ENCODE data around the gene CHRNA10. TPM values are rescaled to one million over a fixed set of nuclear protein-coding genes. Genes with fewer than 3 reads are reported as not detected.

Gene CHRNA10, protein sequence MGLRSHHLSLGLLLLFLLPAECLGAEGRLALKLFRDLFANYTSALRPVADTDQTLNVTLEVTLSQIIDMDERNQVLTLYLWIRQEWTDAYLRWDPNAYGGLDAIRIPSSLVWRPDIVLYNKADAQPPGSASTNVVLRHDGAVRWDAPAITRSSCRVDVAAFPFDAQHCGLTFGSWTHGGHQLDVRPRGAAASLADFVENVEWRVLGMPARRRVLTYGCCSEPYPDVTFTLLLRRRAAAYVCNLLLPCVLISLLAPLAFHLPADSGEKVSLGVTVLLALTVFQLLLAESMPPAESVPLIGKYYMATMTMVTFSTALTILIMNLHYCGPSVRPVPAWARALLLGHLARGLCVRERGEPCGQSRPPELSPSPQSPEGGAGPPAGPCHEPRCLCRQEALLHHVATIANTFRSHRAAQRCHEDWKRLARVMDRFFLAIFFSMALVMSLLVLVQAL
- 1.2 TPM for total RNA-seq
- long read RNA-seq, partial matches to known transcripts = 2 of 3 reads
- long read RNA-seq, other reads (novel, unspliced or antisense) = 0 of 3 reads

DNA sequence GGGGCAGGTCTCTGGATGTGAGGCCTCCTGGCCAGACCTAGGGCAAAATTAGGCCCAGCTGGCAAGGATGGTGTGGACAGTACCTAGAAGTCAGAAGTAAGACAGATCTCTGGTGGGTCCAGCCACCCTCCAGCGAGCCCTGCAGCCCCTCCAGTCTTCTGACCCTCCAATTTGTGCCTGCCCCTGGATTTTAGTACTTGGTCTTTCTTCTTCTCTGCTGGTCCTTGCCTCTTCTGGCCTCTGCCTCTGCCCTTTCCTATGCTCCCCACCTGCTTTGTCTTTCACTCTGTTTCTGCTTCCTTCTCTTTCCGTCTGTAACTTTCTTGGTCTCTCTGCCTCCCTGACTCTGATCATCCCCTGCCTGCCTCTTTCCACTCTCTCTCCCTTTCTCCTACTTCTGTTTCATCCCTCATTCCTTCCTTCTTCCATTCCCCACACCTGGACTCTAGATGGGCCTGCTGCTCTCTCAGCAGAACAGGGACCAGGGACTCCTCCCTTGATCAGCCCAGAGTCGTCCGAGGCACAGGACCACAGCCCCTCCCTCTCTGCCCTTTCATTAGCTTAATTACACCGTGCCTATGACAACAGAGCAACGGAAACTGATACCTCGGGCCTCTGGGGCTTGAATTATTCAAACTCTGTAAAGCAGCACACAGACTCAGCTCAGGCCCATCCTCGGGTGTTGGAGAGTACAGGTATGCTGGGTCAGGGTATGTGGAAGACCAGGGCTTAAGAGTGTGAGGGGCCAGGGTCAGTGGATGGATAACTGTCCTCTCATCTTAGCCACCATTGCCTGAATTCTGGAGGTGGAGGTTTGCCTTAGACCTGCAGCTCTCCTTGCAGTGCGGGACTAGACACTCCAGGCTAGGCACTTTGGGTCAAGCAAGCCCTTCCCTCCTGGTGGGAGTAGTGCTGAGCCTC, at the start of gene CHRNA10:
Gene CHRNA10, minus strand, starts transcription at position 51 of the 921 bp plus-strand sequence. CDS start 72 bp downstream, outside the sequence.
- no peak for ATAC-seq
- DNase-seq (ENCODE audit: missing footprints) = no peak

DNA sequence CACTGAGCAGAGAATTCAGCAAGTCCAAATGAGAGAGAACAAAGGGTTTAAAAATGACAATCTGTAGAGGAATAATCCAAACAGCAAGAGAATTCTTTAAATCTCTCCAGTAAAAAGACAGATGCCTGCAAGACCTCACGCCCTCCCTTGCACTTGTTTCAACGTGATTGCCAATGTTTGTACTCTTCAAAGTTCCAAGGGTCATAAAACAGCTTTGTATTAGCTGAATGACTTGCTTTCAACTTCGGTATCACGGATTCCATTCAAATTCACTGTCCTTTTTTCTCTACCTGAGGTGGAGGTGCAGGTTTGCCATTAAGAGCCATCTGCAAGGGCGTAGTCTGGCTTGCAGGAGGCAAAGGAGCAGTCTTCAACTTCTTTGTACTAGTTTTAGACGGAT, 41.1 kb upstream of the CHRNA10 start:
- no peak for DNase-seq (ENCODE audit: missing footprints)
- intact Hi-C loops (cut with DNase I) = no loop called here
- ATAC-seq = no peak

More for the DNA sequence above, at the start of gene CHRNA10:
- intact Hi-C loops (cut with DNase I) = no loop called here

DNA sequence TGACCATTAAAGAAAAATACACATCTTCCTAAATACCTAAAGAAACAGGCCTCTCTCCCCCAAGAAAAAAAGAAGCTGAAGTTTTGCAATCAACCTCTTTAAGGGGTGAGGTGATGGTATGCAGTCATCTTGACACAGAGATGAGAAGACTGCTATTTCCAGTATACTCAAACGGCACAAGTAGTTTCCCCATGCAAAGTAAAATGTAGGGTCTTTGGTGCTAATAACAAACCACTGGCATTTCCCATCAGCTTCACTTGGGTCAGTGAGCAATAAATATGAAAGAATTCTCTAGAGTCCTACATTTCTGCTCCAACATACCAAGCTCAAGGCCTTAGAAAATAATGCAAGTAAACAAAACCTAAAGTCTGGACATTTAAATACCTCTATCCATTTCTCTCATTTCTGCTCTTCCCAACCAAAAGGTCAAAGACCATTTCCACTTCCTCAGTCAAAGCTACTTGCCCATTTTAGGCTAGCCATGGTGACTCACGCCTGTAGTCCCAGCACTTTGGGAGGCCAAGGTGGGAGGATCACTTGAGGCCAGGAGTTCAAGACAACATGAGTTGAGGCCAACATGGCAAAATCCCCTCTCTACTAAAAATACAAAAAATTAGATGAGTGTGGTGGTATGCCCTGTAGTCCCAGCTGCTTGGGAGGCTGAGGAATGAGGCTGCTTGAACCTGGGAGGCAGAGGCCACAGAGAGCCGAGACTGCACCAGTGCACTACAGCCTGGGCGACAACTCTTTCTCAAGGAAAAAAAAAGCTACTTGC, 39.5 kb upstream of the CHRNA10 start:
- ATAC-seq (no peak), DNase-seq (ENCODE audit: missing footprints) (no peak)
- intact Hi-C loops (cut with DNase I) = no loop called here

DNA sequence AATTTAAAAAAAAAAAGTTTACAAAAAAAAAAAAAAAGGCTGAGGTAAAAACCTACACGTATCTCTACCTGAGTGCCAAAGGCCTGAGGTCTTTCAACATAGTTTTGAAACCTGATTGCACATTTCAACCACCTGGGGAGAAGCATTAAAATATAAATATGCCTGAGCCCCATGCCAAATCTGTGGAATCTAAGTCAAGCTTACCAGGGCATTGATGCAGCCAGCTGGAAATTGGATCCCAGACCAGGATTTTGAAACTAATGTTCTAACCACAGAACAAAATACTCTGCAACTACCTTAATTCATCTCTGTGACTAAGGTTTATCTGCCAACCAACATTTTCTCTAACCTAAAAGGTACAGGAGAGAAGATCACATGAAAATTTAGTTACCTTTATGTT, 38.8 kb upstream of the CHRNA10 start:
- intact Hi-C loops (cut with DNase I) = no loop called here
- ATAC-seq (no peak), DNase-seq (ENCODE audit: missing footprints) (no peak)

DNA sequence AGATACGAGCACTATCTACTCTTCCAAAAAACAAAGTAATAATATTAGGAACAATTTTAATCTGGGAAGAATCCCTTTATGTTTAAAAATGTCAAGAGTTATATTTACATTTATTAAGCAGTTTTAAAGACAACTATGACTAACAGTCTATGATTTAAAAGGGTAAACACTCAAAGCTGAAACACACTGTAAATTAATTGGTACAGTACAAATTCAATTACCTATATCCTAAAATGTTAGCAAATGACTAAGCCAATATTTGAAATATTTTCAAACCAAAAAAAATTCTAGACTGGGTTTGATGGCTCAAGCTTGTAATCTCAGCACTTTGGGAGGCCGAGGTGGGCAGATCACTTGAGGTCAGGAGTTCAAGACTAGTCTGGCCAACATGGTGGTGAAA, 36.0 kb upstream of the CHRNA10 start:
- DNase-seq (ENCODE audit: missing footprints) = no peak
- intact Hi-C loops (cut with DNase I) = no loop called here

DNA sequence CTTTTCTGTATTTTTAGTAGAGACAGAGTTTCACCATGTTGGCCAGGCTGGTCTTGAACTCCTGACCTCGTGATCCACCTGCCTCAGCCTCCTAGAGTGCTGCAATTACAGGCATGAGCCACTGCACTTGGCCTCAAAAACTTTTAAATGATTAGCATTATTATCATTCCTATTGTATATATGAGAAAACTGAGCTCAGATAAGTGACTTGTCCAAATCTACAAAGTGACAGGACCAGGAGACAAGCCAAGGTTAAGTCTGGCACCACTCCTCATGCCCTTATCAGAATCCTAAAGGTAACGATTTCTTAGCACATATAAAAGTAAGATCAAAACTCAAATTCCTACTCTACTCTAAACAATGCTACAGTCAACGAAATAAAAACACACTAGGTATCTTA, 32.2 kb upstream of the CHRNA10 start:
- DNase-seq (ENCODE audit: missing footprints) (no peak), ATAC-seq (no peak)
- intact Hi-C loops (cut with DNase I) = no loop called here

More for the DNA sequence above, 36.0 kb upstream of the CHRNA10 start:
- ATAC-seq = no peak

DNA sequence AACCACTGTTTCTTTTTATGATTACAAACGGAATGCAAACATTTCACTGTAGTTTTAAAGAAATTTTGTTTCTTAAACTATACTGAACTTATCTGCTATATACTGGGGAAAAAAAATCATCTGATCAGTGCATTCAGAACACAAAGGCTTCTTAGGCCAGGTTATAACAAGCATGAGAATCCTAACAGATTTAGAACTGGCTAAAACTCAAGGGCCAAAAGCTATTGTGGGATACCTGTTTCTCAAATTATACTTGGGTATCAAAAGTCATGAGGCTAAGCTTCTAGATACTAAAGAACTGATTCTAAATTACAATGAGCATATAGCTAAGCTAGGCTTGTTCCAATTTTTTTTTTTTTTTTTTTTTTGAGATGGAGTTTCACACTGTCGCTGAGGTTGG, 29.7 kb upstream of the CHRNA10 start:
- intact Hi-C loops (cut with DNase I) = no loop called here
- DNase-seq (ENCODE audit: missing footprints) = no peak
- ATAC-seq = no peak

DNA sequence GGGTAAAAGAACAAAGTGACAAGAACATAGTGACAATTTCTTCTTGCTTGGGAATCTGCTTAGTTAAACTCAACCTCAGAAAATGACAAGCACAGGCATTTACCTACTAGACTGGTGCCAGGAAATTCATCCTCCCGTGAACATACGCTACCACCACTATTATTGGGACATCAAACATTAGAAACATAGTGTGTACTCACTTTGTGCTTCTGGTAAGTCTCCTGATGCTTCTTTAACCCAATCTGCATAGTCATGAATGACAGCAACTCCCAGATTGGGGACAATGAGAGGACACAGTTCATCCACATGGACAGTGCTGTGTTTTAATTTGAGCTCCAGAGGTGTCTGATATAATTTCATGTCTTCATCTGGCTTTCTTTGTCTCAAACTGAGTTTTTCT, 29.2 kb upstream of the CHRNA10 start:
- ATAC-seq (no peak), DNase-seq (ENCODE audit: missing footprints) (no peak)
- intact Hi-C loops (cut with DNase I) = no loop called here

DNA sequence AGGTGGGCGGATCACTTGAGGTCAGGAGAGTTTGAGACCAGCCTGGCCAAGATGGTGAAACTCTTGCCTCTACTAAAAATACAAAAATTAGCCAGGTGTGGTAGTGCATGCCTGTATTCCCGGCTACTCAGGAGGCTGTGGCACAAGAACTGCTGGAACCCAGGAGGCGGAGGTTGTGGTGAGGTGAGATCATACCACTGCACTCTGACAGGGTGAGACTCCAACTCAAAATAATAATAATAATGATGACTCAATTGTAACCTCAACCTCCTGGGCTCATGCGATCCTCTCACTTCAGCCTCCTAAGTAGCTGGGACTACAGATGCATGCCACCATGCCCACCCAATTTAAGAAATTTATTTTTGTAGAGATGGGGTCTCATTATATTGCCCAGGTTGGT, 15.6 kb upstream of the CHRNA10 start:
- intact Hi-C loops (cut with DNase I) = no loop called here
- no peak for DNase-seq (ENCODE audit: missing footprints)
- ATAC-seq = no peak

DNA sequence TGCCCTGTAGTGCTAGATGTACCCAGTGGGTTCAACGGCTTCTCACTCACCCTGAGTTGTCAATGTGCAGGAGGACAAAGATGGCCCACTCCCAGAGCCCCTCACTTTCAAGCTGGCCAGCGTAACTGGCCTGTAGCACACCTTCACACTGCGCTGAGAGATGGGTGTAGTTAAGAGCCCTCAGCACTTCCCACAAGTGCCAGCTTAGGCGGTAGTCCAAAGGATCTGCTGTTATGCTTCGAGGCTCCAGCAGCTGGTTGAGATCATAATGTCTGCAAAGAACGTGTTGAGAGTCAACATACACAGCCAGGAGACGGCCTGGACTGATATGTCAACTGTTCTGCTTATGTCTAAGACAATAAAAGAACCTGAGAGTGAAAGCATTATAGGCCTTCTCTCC, 14.7 kb upstream of the CHRNA10 start:
- intact Hi-C loops (cut with DNase I) = no loop called here
- ATAC-seq (peak; percentile 62), DNase-seq (ENCODE audit: missing footprints) (no peak)

DNA sequence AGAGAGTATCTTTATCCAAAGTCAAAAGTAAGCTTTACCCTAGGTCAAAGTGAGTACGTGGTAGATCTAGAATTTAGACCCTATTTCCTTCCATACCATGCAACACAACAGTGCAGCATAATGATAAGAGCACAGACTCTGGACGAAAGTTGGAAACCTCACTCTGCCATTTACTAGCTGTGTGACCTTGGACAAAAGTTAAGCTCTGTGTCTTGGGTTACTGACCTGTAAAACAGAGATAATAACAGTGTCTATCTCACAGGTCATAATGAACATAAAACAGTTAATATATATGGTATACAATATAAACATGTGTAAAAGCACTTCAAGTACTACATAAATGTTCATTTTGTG, 13.6 kb upstream of the CHRNA10 start:
- DNase-seq (ENCODE audit: missing footprints) = no peak
- intact Hi-C loops (cut with DNase I) = loop anchor here (5.0 kb wide), 1 partner anchor 42 kb away; the partner anchor contains the start of gene ART5
- no peak for ATAC-seq

DNA sequence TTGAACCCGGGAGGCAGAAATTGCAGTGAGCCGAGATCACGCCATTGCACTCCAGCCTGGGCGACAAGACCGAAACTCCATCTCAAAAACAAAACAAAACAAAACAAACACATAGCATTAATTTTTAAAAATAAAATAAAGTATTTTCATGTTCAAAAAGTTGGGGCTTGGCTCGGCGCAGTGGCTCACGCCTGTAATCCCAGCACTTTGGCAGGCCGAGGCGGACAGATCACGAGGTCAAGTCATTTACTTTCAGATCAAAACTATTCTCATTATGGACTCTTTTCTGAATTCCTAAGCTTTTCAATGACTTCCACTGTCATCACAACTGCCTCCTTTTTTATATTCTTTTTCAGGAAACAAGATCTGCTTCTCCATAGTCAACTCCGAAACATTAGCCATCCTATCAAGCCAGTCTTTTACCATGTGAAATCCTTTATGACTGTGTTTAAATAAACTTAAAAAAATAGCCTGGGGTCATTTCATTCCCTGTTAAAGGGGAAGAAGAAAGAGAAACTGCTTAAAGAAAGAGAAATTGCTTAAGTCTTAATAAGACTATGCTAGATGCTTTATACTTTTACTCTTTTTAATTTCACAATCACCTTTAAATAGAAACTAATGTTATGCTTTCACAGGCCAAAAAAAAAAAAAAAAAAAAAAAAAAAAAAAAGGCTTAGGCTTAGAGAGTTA, 13.1 kb upstream of the CHRNA10 start:
- intact Hi-C loops (cut with DNase I) = loop anchor here (5.0 kb wide), 1 partner anchor 42 kb away; the partner anchor contains the start of gene ART5
- DNase-seq (ENCODE audit: missing footprints) = no peak
- ATAC-seq = no peak

DNA sequence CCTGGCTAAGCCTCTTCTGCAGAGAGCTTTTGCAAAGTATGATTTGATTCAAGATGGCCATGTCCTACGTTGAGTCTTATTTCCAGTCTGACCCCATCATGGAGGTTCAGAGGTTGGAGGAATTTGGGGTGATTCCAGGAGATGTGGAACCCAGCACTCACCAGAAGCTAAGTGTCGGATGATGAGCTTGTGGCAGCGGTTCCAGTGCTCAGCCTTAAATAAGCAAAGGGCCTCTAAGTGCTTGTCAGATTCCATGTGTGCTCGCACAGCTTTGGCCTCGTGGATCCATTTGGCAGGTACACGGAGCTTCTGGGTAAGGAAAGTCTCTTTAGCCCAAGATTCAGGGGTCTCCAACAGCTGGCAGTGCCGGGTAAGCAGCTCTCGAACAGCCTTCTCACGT, 11.9 kb upstream of the CHRNA10 start:
- ATAC-seq = peak; percentile 69
- DNase-seq (ENCODE audit: missing footprints) = no peak
- intact Hi-C loops (cut with DNase I) = loop anchor here (5.0 kb wide), 1 partner anchor 41 kb away; the partner anchor contains the start of gene ART5

DNA sequence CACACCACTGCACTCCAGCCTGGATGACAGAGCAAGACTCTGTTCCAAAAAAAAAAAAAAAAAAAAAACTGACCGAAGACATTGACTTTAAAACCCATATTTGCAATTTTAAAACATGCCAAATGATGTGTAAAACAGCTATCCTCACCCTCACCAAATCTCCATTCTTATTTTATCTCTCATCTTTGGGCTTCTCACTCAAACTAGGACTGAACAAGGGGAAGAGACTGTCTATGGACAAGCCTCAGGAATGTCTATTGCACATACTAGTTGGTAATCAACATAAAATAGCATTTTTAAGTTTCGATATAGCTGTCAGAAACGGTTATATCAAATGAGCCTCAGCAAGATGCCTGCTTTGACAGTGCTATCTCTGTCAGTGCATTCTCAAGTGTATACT, 7.9 kb upstream of the CHRNA10 start:
- intact Hi-C loops (cut with DNase I) = no loop called here
- ATAC-seq (no peak), DNase-seq (ENCODE audit: missing footprints) (no peak)

DNA sequence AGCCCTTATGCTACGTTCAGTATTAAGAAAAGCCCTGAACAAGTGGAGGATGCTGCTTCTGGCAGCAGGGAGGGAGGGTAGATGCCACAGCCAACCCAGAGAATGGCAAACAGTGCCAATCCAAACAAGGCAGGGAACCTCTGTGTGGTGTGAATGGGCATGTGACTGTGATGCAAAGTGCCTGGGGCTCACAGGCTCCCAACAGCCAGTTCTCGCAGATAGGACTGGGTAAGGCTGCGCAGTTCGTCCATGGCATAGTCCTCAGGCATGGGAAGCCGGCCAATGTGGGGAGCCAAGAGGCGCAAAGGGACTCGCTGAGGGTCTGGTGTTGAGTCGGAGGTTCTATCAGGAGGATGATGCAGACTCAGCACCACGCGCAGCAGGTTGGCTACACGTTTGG, 4.8 kb upstream of the CHRNA10 start:
- intact Hi-C loops (cut with DNase I) = no loop called here
- no peak for DNase-seq (ENCODE audit: missing footprints)
- no peak for ATAC-seq

DNA sequence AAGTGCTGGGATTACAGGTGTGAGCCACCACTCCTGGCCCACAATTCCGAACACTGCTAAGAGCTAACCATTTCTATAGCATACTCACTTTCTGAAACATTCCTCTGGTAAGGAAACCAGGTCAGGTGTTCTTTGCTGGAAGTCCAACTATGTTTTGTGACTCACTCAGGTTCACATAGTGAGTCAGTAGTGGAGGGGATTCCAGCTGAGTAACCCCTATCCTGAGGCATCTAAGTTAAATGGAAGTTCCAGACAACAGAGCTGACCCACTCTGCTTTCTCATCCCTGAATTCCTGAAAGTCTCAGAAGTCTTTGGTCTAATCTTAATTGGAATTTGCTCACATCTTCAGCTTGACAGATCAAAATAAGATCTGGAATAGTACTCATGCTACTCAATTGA, 3.0 kb upstream of the CHRNA10 start:
- intact Hi-C loops (cut with DNase I) = no loop called here
- DNase-seq (ENCODE audit: missing footprints) = no peak
- no peak for ATAC-seq

DNA sequence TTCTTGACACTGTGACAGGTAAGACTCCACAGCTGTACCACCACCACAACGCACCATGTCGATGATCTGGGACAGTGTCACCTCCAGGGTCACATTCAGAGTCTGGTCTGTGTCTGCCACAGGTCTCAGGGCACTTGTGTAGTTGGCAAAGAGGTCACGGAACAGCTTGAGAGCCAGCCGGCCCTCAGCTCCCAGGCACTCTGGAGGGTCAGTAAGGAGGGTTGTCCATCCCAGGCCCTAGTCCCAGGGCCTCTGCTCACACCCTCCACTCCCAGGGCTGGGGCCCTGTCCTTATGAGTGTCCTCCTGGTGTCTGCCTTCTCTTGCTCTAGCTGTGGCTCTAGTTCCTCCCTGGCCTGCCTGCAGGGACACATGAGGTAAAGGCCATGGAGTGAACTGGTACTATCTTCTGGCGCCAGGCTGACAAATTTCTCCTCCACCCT, 1.4 kb downstream of the CHRNA10 start:
- intact Hi-C loops (cut with DNase I) = no loop called here
- DNase-seq (ENCODE audit: missing footprints) (no peak), ATAC-seq (peak; percentile 86)

DNA sequence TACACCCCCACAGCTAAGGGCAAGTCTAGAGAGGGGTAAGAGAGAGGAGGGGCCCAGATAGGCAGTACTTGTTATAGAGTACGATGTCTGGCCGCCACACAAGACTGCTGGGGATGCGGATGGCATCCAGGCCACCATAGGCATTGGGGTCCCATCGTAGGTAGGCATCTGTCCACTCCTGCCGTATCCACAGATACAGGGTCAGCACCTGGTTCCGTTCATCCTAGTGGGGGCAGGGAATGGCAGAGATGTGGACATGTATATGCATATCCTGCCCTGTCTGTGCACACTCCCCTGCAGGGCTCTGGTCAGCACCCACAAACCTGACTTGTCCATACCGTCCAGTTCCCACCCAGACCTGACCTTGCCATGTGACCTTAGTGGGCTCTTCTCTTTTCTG, 2.1 kb downstream of the CHRNA10 start:
- ATAC-seq (peak; percentile 14), DNase-seq (ENCODE audit: missing footprints) (no peak)
- intact Hi-C loops (cut with DNase I) = no loop called here
